Caki2 (cell line): Measurements from ENCODE around the gene PCLO. TPM values are rescaled to one million over a fixed set of nuclear protein-coding genes. Genes with fewer than 3 reads are reported as not detected.
"Not testable (repeated sequence)": the region's sequence is repeated elsewhere in the genome, so short reads cannot be mapped to it uniquely, and the experiment has no call there.

ENCODE experiments used
- DNase-seq: peaks from one replicate; pipeline ENCODE4 v3.0.0-alpha.2; 2015; ENCODE audit warnings: low read depth
- in situ Hi-C: cut with HindIII; loops from 2 replicates; pipeline ENCODE4 v1.10.0; 2016; ENCODE audit warnings: low sequenced_read_pairs, low pct_unique_long_range_greater_than_20kb, mixed read lengths
- total RNA-seq: library from RNA; depleted of rRNA; stranded (reverse); fragments of >200 nt; shearing (Covaris generic); gene quantifications from 2 replicates; pipeline ENCODE4 v1.2.3, GENCODE V29; 2014; ENCODE audit warnings: low replicate concordance

Gene PCLO
- total RNA-seq, 1 experiment from 2014 or later, result 0.88 TPM

GRCh38 chr7:82925331-82925730 is 237.4 kb downstream of the PCLO start:
- in situ Hi-C loops, result no loop called here
- DNase-seq, result no peak

- in situ Hi-C loops, result no loop called here
- DNase-seq, result no peak
Observed at GRCh38 chr7:82906502-82906901, 256.2 kb downstream of the PCLO start.

GRCh38 chr7:82904871-82905270 is 257.8 kb downstream of the PCLO start:
- in situ Hi-C loops, result no loop called here
- no peak for DNase-seq

GRCh38 chr7:82901098-82901497 is 261.6 kb downstream of the PCLO start:
- DNase-seq, in situ Hi-C loops: not testable (repeated sequence)

GRCh38 chr7:82897500-82897899 is 265.2 kb downstream of the PCLO start:
- in situ Hi-C loops, result no loop called here
- no peak for DNase-seq

- in situ Hi-C loops, DNase-seq: not testable (repeated sequence)
Observed at GRCh38 chr7:82894341-82894740, 268.3 kb downstream of the PCLO start.

- in situ Hi-C loops, result no loop called here
- DNase-seq, result no peak
Observed at GRCh38 chr7:82886324-82886723, 276.4 kb downstream of the PCLO start.

- in situ Hi-C loops, result no loop called here
- DNase-seq, result no peak
Observed at GRCh38 chr7:82865856-82866255, 296.8 kb downstream of the PCLO start.

GRCh38 chr7:82859106-82859850 is 303.4 kb downstream of the PCLO start:
- in situ Hi-C loops, result no loop called here
- DNase-seq, result peak; percentile 6

GRCh38 chr7:82851121-82851520 is 311.6 kb downstream of the PCLO start:
- in situ Hi-C loops, result no loop called here
- no peak for DNase-seq

- DNase-seq, result peak; percentile 0
- in situ Hi-C loops, result no loop called here
Observed at GRCh38 chr7:82841828-82842227, 320.9 kb downstream of the PCLO start.

GRCh38 chr7:82840061-82840460 is 322.6 kb downstream of the PCLO start:
- in situ Hi-C loops, result no loop called here
- DNase-seq, result no peak

GRCh38 chr7:82839555-82839954 is 323.1 kb downstream of the PCLO start:
- DNase-seq, result no peak
- in situ Hi-C loops, result no loop called here

GRCh38 chr7:82839063-82839462 is 323.6 kb downstream of the PCLO start:
- no peak for DNase-seq
- in situ Hi-C loops, result no loop called here

- in situ Hi-C loops, result no loop called here
- DNase-seq, result no peak
Observed at GRCh38 chr7:82838314-82838713, 324.4 kb downstream of the PCLO start.

GRCh38 chr7:82823073-82823472 is 339.6 kb downstream of the PCLO start:
- in situ Hi-C loops, result no loop called here
- DNase-seq, result no peak

- no peak for DNase-seq
- in situ Hi-C loops, result no loop called here
Observed at GRCh38 chr7:82821037-82821436, 341.6 kb downstream of the PCLO start.

GRCh38 chr7:82818171-82818570 is 344.5 kb downstream of the PCLO start:
- DNase-seq, result no peak
- in situ Hi-C loops, result no loop called here

GRCh38 chr7:82816272-82816671 is 346.4 kb downstream of the PCLO start:
- DNase-seq, result no peak
- in situ Hi-C loops, result no loop called here

GRCh38 chr7:82810558-82811259 is 352.0 kb downstream of the PCLO start:
- in situ Hi-C loops, result no loop called here
- peak; percentile 53 for DNase-seq
